Measurements from ENCODE around the gene NKX3-2.

- no peak for TF ChIP-seq CTCF (conservative IDR thresholded peaks at IDR 0.05; ENCODE audit: low read length)
- no peak for TF ChIP-seq EZH2phosphoT487 (IDR thresholded peaks at IDR 0.05; ENCODE audit: borderline replicate concordance)
Measured at GRCh38 chr4:13509442-13509841, 34.9 kb downstream of the NKX3-2 start.
